Stomach (tissue), 9 donors: Measurements from ENCODE around the gene IRS2. TPM values are rescaled to one million over a fixed set of nuclear protein-coding genes. Genes with fewer than 3 reads are reported as not detected.

Source experiments
- DNase-seq, 2 donors: peaks; one replicate each; pipeline versions ENCODE4 v3.0.0 to v3.0.0-alpha.2; 2013 to 2019
- H3K27ac ChIP-seq, 5 donors: fragments of 200-600 bp in 4 of 5; sonication (generic) in 4 of 5; one replicate each; pipeline ENCODE4 v1.5.1; 2013 to 2019; ENCODE audit warnings: mild to moderate bottlenecking in 1 of 5, moderate library complexity in 1 of 5
- H3K27me3 ChIP-seq, 3 donors: fragments of 200-600 bp; sonication (generic); one replicate each; pipeline ENCODE4 v1.5.1; 2017 to 2019; ENCODE audit warnings: mixed run types in 1 of 3
- H3K36me3 ChIP-seq, 4 donors: fragments of 200-600 bp; sonication (generic); 1 replicate in 3 of 4; 2 replicates in 1 of 4; pipeline ENCODE4 v1.5.1; 2016 to 2019
- H3K4me1 ChIP-seq, 4 donors: fragments of 200-600 bp; sonication (generic); one replicate each; pipeline ENCODE4 v1.5.1; 2016 to 2019
- H3K4me3 ChIP-seq, 4 donors: fragments of 200-600 bp; sonication (generic) in 3 of 4; one replicate each; pipeline ENCODE4 v1.5.1; 2016 to 2019; ENCODE audit warnings: mild to moderate bottlenecking in 1 of 4
- H3K9me3 ChIP-seq, 4 donors: fragments of 200-600 bp; sonication (generic); one replicate each; pipeline ENCODE4 v1.5.1; 2016 to 2019
- EP300 ChIP-seq: sonication (generic); formaldehyde crosslinking; IDR thresholded peaks from one replicate; pipeline ENCODE4 v1.6.1; 2017; ENCODE audit warnings: antibody characterized with exemption
- POLR2A ChIP-seq, 4 donors: fragments of 450-650 bp; IDR thresholded peaks; one replicate each; pipeline ENCODE4 v1.6.1; 2016; ENCODE audit warnings: antibody characterized with exemption in 4 of 4, control low read depth in 2 of 4, mild to moderate bottlenecking in 1 of 4, moderate library complexity in 1 of 4
- POLR2AphosphoS5 ChIP-seq, 3 donors: sonication (generic); formaldehyde crosslinking; IDR thresholded peaks; one replicate each; pipeline ENCODE4 v1.6.1; 2016; ENCODE audit warnings: antibody characterized with exemption in 3 of 3
- WGBS, 5 donors: extraction: QIAGEN DNeasy Blood & Tissue Kit in 3 of 5; methylation state at CpG; one replicate each; pipeline versions ENCODE4 v1.1.5 to v1.1.7; 2013 to 2018; 5-methylcytosine and 5-hydroxymethylcytosine counted together
- intact Hi-C: fragments of 100-400 bp; cut with DNase I; formaldehyde crosslinking; loops from one replicate; pipeline ENCODE4 v1.15.1; 2023; ENCODE audit warnings: low total_unique reads
- polyA plus RNA-seq, 3 donors: library from polyadenylated mRNA; stranded (reverse); fragments of 200-250 nt; gene quantifications; one replicate each; pipeline ENCODE4 v1.2.3, GENCODE V29; 2013
- total RNA-seq, 5 donors: library from RNA; depleted of rRNA; stranded (reverse); fragments of >200 nt; gene quantifications; one replicate each; pipeline versions ENCODE4 v1.1.0 to v1.2.3, GENCODE V29; 2014 to 2016
- TF ChIP-seq, protein P1 (sequence below), 7 experiments: fragments of 450-650 bp in 4 of 7; fragments of 200-600 bp in 3 of 7; sonication (generic) in 3 of 7; IDR thresholded peaks; one replicate each; pipeline ENCODE4 v1.5.1; 2016 to 2019; ENCODE audit warnings: antibody characterized with exemption in 7 of 7, control low read depth in 2 of 7, mild to moderate bottlenecking in 1 of 7
- donor health status: healthy with polysubstance abuse.
- donor health status: Bipolar disorder and iron deficiency.
- donor health status: healthy.

IRS2 gene
- total and polyA plus RNA-seq, 8 donors, result 2.7 to 24.1 (median 11.4) TPM

DNA sequence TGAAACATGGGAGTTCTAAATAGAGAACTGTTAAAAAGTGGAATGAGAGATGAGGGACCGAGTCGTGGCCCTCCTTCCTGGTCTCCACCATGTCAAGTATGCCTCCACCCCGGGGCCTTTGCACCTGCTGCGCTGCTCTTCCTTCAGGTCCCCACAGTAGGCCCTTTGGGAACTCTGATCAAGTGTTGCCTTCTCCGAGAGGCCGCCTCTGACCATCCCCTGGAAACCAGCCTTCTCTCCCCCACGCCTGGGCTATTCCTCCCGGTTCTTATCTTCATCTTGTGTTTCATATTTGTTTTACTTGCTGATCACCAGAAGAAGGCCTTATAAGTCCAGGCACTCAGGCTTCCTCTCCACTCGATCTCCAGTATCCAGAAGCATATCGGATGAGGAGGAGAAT, 40.0 kb downstream of the IRS2 start:
- no peaks in the 10 kb centered on the region for H3K36me3 ChIP-seq
- 81 to 90% (median 86%) methylated on average over 10 of the region's 10 CpGs for whole genome bisulfite sequencing, 5 donors
- intact Hi-C loops, result no loop called here
- TF ChIP-seq EP300 (no peak), POLR2A (IDR thresholded peaks at IDR 0.05) (no peak), POLR2AphosphoS5 (IDR thresholded peaks at IDR 0.05) (no peak)
- TF ChIP-seq, protein P1, sequence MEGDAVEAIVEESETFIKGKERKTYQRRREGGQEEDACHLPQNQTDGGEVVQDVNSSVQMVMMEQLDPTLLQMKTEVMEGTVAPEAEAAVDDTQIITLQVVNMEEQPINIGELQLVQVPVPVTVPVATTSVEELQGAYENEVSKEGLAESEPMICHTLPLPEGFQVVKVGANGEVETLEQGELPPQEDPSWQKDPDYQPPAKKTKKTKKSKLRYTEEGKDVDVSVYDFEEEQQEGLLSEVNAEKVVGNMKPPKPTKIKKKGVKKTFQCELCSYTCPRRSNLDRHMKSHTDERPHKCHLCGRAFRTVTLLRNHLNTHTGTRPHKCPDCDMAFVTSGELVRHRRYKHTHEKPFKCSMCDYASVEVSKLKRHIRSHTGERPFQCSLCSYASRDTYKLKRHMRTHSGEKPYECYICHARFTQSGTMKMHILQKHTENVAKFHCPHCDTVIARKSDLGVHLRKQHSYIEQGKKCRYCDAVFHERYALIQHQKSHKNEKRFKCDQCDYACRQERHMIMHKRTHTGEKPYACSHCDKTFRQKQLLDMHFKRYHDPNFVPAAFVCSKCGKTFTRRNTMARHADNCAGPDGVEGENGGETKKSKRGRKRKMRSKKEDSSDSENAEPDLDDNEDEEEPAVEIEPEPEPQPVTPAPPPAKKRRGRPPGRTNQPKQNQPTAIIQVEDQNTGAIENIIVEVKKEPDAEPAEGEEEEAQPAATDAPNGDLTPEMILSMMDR (IDR thresholded peaks at IDR 0.05), result no peak
- H3K4me1 ChIP-seq, result peaks cover 7 to 15% (median 11%) of the 10 kb centered on the region in 4 donors
- H3K27me3 ChIP-seq, result no peaks in the 10 kb centered on the region
- no peak for DNase-seq
- no peak overlapping the region for H3K27ac ChIP-seq
- H3K9me3 ChIP-seq, result no peaks in the 10 kb centered on the region
- no peak overlapping the region for H3K4me3 ChIP-seq

DNA sequence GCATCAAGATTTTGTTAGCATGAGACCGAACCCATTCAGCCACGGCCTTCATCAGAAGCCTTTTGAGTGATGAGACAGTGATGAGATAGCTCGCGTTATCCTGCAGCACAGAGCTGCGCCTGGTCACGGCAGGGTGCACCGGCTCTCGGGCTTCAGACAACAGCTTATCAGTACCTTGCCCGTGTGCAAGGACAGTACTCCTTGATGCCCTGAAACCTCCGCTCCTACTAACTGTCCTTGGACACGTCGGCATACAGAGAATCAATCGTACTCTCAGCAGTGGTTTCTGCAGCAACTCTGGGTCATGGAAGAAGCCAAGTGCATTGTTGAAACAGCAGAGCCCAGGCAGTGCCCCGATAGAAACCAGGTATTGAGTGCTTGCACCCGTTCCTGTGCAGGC, 40.7 kb downstream of the IRS2 start:
- H3K36me3 ChIP-seq, result no peaks in the 10 kb centered on the region
- no peaks in the 10 kb centered on the region for H3K9me3 ChIP-seq
- no peak overlapping the region for H3K4me3 ChIP-seq
- intact Hi-C loops, result no loop called here
- H3K4me1 ChIP-seq, result peaks cover 7 to 15% (median 11%) of the 10 kb centered on the region in 4 donors
- no peak overlapping the region for H3K27ac ChIP-seq
- no peaks in the 10 kb centered on the region for H3K27me3 ChIP-seq
- no peak for DNase-seq
- TF ChIP-seq POLR2AphosphoS5 (IDR thresholded peaks at IDR 0.05) (no peak), EP300 (no peak), POLR2A (IDR thresholded peaks at IDR 0.05) (no peak)
- TF ChIP-seq, protein P1 (IDR thresholded peaks at IDR 0.05), result no peak
- WGBS, 5 donors, result 86 to 93% (median 90%) methylated on average over 15 of the region's 15 CpGs

DNA sequence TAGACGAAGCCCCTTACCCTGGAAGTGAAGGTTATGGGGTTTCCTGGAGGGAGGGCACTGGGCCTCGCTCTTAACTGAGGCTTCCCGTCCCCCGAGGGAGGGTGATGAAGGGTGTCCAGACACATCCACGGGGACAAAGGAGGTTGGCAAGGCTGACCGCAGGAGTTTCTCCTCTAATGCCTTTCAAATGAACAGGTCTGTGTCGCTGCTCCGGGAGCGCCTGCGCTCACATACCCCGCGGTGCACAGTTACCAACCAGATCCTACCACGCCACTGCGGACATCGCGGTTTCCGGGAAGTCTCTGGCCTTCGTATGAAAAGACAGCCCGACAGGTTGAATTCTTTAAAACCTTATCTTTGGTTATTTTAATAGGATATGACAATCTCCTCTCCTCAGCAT, 41.3 kb downstream of the IRS2 start:
- intact Hi-C loops, result no loop called here
- no peak for TF ChIP-seq POLR2A (IDR thresholded peaks at IDR 0.05)
- no peak for TF ChIP-seq POLR2AphosphoS5 (IDR thresholded peaks at IDR 0.05)
- TF ChIP-seq, protein P1 (IDR thresholded peaks at IDR 0.05), result no peak
- TF ChIP-seq EP300, result no peak
- Histone ChIP-seq H3K27me3 (no peaks in the 10 kb centered on the region), H3K9me3 (no peaks in the 10 kb centered on the region), H3K27ac (no peak overlapping the region), H3K4me1 (peaks cover 7 to 15% (median 11%) of the 10 kb centered on the region in 4 donors), H3K36me3 (no peaks in the 10 kb centered on the region), H3K4me3 (no peak overlapping the region)
- no peak for DNase-seq
- 93 to 96% (median 95%) methylated on average over 18 to 19 of the region's 19 CpGs for WGBS, 5 donors

DNA sequence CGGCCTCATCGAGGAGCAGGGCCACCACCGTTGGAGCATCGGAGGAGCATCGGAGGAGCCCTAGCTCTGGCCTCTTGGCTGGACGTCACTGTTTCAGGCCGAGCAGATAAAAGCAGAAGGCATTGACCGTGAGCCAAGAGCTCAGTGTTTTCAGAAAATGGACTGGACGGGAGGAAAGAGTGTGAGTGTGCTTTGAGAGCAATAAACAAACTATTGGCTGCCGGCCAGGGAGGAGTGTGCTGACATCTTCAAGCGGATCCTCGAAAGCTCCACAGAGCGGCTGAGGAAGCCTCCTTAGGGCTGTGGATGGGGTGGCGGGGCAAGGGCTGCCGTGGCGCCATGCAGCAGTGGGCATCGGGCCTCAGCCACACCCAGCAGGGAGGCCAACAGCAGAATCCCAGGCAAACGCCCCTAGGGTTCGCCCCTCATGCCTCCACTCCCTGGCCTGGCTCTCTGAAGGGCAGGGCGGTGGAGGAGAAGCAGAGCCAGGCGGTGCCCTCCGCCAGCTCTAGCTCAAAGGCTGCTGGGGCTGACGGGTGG, 41.8 kb downstream of the IRS2 start:
- TF ChIP-seq EP300, result no peak
- no peak for TF ChIP-seq POLR2AphosphoS5 (IDR thresholded peaks at IDR 0.05)
- no peak for TF ChIP-seq POLR2A (IDR thresholded peaks at IDR 0.05)
- TF ChIP-seq, protein P1 (IDR thresholded peaks at IDR 0.05), result no peak
- H3K36me3 ChIP-seq, result no peaks in the 10 kb centered on the region
- no peak overlapping the region for H3K27ac ChIP-seq
- intact Hi-C loops, result no loop called here
- peaks cover 7 to 15% (median 11%) of the 10 kb centered on the region in 4 donors for H3K4me1 ChIP-seq
- H3K27me3 ChIP-seq, result no peaks in the 10 kb centered on the region
- H3K9me3 ChIP-seq, result no peaks in the 10 kb centered on the region
- peak in 1 of 2 donors; percentile 89 for DNase-seq
- WGBS, 5 donors, result 58 to 72% (median 68%) methylated on average over 16 to 23 of the region's 23 CpGs
- no peak overlapping the region for H3K4me3 ChIP-seq
